NCI-H2029 treated with DMSO at 0.1 percent for 48 hours (cell line): ENCODE results near the gene HEATR5A.
A peak's percentile ranks its signal among the peaks of the same experiment; 100 is the strongest.
"Not testable (repeated sequence)": the region's sequence is repeated elsewhere in the genome, so short reads cannot be mapped to it uniquely, and the experiment has no call there.

Experiments
- DNase-seq: peaks from one replicate; lab custom pipeline; 2025; lab: John Stamatoyannopoulos, UW

The HEATR5A gene

GRCh38 chr14:31329876-31330521 is 90.4 kb downstream of the HEATR5A start:
- DNase-seq = not testable (repeated sequence)

- no peak for DNase-seq
Observed at GRCh38 chr14:31326111-31326510, 94.2 kb downstream of the HEATR5A start.

GRCh38 chr14:31323419-31323818 is 96.9 kb downstream of the HEATR5A start:
- no peak for DNase-seq

GRCh38 chr14:31320922-31321766 is 99.2 kb downstream of the HEATR5A start:
- no peak for DNase-seq

- DNase-seq = no peak
Observed at GRCh38 chr14:31320216-31320615, 100.1 kb downstream of the HEATR5A start.

- no peak for DNase-seq
Observed at GRCh38 chr14:31319701-31320100, 100.6 kb downstream of the HEATR5A start.

GRCh38 chr14:31312934-31313333 is 107.4 kb downstream of the HEATR5A start:
- no peak for DNase-seq

GRCh38 chr14:31312370-31312769 is 108.0 kb downstream of the HEATR5A start:
- DNase-seq = not testable (repeated sequence)

GRCh38 chr14:31307618-31308017 is 112.7 kb downstream of the HEATR5A start:
- DNase-seq = no peak

GRCh38 chr14:31307198-31307597 is 113.2 kb downstream of the HEATR5A start:
- no peak for DNase-seq

GRCh38 chr14:31303654-31304053 is 116.7 kb downstream of the HEATR5A start:
- no peak for DNase-seq

GRCh38 chr14:31300883-31301282 is 119.5 kb downstream of the HEATR5A start:
- no peak for DNase-seq

GRCh38 chr14:31300296-31300695 is 120.1 kb downstream of the HEATR5A start:
- no peak for DNase-seq

- DNase-seq = no peak
Observed at GRCh38 chr14:31297701-31298344, 122.5 kb downstream of the HEATR5A start.

- no peak for DNase-seq
Observed at GRCh38 chr14:31297112-31297511, 123.2 kb downstream of the HEATR5A start.

- no peak for DNase-seq
Observed at GRCh38 chr14:31294746-31295405, 125.5 kb downstream of the HEATR5A start.

GRCh38 chr14:31292937-31293616 is 127.3 kb downstream of the HEATR5A start:
- no peak for DNase-seq

GRCh38 chr14:31291210-31291609 is 129.1 kb downstream of the HEATR5A start:
- DNase-seq = peak; percentile 79

- no peak for DNase-seq
Observed at GRCh38 chr14:31287294-31287972, 132.9 kb downstream of the HEATR5A start.

GRCh38 chr14:31286456-31287293 is 133.7 kb downstream of the HEATR5A start:
- no peak for DNase-seq
